Liver (tissue), 9 donors: ENCODE results near the gene RBM27. TPM values are rescaled to one million over a fixed set of nuclear protein-coding genes. Genes with fewer than 3 reads are reported as not detected.
A peak's percentile ranks its signal among the peaks of the same experiment; 100 is the strongest.
"Not testable (repeated sequence)": the region's sequence is repeated elsewhere in the genome, so short reads cannot be mapped to it uniquely, and the experiment has no call there.

Experiments
- DNase-seq: peaks from one replicate; pipeline ENCODE4 v3.0.0-alpha.2; 2017; ENCODE audit warnings: low spot score
- H3K27ac ChIP-seq, 2 donors: one replicate each; pipeline ENCODE4 v1.7.0; 2013; ENCODE audit warnings: inconsistent platforms in 2 of 2, low read length in 2 of 2, control low read depth in 1 of 2, low read depth in 1 of 2, mild to moderate bottlenecking in 1 of 2
- H3K27me3 ChIP-seq, 4 donors: one replicate each; pipeline versions ENCODE4 v1.6.1 to v1.7.0; 2013; ENCODE audit warnings: low read length in 3 of 4, inconsistent platforms in 1 of 4, mild to moderate bottlenecking in 1 of 4, moderate library complexity in 1 of 4; ENCODE audit not compliant: control insufficient read depth in 4 of 4, insufficient read depth in 4 of 4
- H3K36me3 ChIP-seq, 4 donors: one replicate each; pipeline versions ENCODE4 v1.6.1 to v1.7.0; 2013; ENCODE audit warnings: low read length in 3 of 4, mild to moderate bottlenecking in 3 of 4, low read depth in 1 of 4, moderate library complexity in 1 of 4; ENCODE audit not compliant: control insufficient read depth in 4 of 4, insufficient read depth in 3 of 4
- H3K4me1 ChIP-seq, 4 donors: one replicate each; pipeline versions ENCODE4 v1.6.1 to v1.7.0; 2013; ENCODE audit warnings: low read length in 3 of 4, mild to moderate bottlenecking in 3 of 4, moderate library complexity in 1 of 4; ENCODE audit not compliant: control insufficient read depth in 4 of 4, insufficient read depth in 4 of 4
- H3K4me3 ChIP-seq, 3 donors: one replicate each; pipeline versions ENCODE4 v1.6.1 to v1.7.0; 2013; ENCODE audit warnings: low read length in 3 of 3, control low read depth in 1 of 3, low read depth in 1 of 3, mild to moderate bottlenecking in 1 of 3
- H3K9ac ChIP-seq, 2 donors: one replicate each; pipeline ENCODE4 v1.7.0; 2013; ENCODE audit warnings: low read length in 2 of 2, mild to moderate bottlenecking in 2 of 2, moderate library complexity in 2 of 2, control low read depth in 1 of 2, low read depth in 1 of 2
- H3K9me3 ChIP-seq, 4 donors: one replicate each; pipeline versions ENCODE4 v1.6.1 to v1.7.0; 2013; ENCODE audit warnings: low read length in 3 of 4; ENCODE audit not compliant: control insufficient read depth in 4 of 4
- EGR1 ChIP-seq, 2 donors: IDR thresholded peaks; 2 replicates each; pipeline ENCODE4 v1.6.1; 2016 to 2018; ENCODE audit warnings: antibody characterized with exemption in 2 of 2, low read depth in 2 of 2
- HNF4A ChIP-seq, 2 donors: conservative IDR thresholded peaks; 2 replicates each; pipeline ENCODE4 v1.6.1; 2016; ENCODE audit warnings: antibody characterized with exemption in 2 of 2, mild to moderate bottlenecking in 2 of 2
- JUND ChIP-seq, 2 donors: IDR thresholded peaks; 2 replicates each; pipeline ENCODE4 v1.6.1; 2016; ENCODE audit warnings: antibody characterized with exemption in 2 of 2
- NR2F2 ChIP-seq: IDR thresholded peaks from 2 replicates; pipeline ENCODE4 v1.6.1; 2016; ENCODE audit warnings: antibody characterized with exemption
- RXRA ChIP-seq, 2 donors: IDR thresholded peaks; 2 replicates each; pipeline ENCODE4 v1.6.1; 2017 to 2018; ENCODE audit warnings: antibody characterized with exemption in 2 of 2, mild to moderate bottlenecking in 1 of 2
- YY1 ChIP-seq: IDR thresholded peaks from 2 replicates; pipeline ENCODE4 v1.6.1; 2016; ENCODE audit warnings: antibody characterized with exemption, mild to moderate bottlenecking
- WGBS: extraction: QIAGEN DNeasy Blood & Tissue Kit; methylation state at CpG from one replicate; pipeline ENCODE4 v1.1.7; 2013; 5-methylcytosine and 5-hydroxymethylcytosine counted together
- polyA plus RNA-seq, 2 donors: library from polyadenylated mRNA; stranded (reverse) in 1 of 2; unstranded in 1 of 2; fragments of 200-250 nt in 1 of 2; fragments of >200 nt in 1 of 2; fragmentation: Nextera tagmentation in 1 of 2; extraction: Ambion mirVana in 1 of 2; gene quantifications; one replicate each; pipeline versions ENCODE4 v1.2.1 to v1.2.3, GENCODE V29; 2013 to 2015
- total RNA-seq, 2 donors: library from RNA; depleted of rRNA; stranded (reverse); fragments of >200 nt; gene quantifications; one replicate each; pipeline ENCODE4 v1.2.3, GENCODE V29; 2014
- TF ChIP-seq, protein P1 (sequence below): fragments of 150-350 bp; IDR thresholded peaks from 2 replicates; pipeline ENCODE4 v1.5.1; 2017; ENCODE audit warnings: improper control_type of control experiment, low read depth, low read length; ENCODE audit not compliant: missing input control
- TF ChIP-seq, protein P2 (sequence below): IDR thresholded peaks from 2 replicates; pipeline ENCODE4 v1.6.1; 2016; ENCODE audit warnings: antibody characterized with exemption
- TF ChIP-seq, protein P3 (sequence below): IDR thresholded peaks from 2 replicates; pipeline ENCODE4 v1.6.1; 2016; ENCODE audit warnings: antibody characterized with exemption, mild to moderate bottlenecking
- TF ChIP-seq, protein P4 (sequence below): IDR thresholded peaks from 2 replicates; pipeline ENCODE4 v1.6.1; 2016; ENCODE audit warnings: antibody characterized with exemption
- donor health status: healthy.
- donor health status: healthy.
- donor health status: healthy.
- donor health status: healthy.
- donor health status: healthy.

The RBM27 gene
- total and polyA plus RNA-seq, 4 donors = 2.7 to 16.7 (median 9.7) TPM

DNA sequence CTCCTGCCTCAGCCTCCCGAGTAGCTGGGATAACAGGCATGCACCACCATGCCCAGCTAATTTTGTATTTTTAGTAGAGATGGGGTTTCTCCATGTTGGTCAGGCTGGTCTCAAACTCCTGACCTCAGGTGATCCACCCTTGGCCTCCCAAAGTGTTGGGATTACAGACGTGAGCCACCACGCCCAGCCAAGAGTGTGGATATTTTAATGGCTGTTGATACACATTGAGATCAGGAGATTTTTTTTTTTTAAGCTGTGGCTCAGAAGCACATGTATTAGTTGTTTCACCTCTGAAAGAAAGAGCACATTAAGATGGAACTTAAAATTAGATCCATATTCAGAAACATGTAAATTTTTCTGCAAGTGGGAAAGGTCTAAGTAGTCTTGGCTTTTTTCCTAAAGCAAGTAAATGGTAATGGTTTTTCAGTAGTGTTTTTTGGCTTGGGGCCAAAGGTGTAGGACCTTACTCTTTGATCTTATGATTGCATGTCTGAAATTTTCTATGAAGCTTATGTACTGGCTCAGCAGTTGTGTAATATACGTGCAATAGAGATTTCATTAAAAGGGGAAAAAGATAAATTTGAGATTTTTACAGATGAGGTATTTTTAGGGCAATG lies 9.9 kb downstream of the RBM27 start (continued):
- TF ChIP-seq, protein P1, sequence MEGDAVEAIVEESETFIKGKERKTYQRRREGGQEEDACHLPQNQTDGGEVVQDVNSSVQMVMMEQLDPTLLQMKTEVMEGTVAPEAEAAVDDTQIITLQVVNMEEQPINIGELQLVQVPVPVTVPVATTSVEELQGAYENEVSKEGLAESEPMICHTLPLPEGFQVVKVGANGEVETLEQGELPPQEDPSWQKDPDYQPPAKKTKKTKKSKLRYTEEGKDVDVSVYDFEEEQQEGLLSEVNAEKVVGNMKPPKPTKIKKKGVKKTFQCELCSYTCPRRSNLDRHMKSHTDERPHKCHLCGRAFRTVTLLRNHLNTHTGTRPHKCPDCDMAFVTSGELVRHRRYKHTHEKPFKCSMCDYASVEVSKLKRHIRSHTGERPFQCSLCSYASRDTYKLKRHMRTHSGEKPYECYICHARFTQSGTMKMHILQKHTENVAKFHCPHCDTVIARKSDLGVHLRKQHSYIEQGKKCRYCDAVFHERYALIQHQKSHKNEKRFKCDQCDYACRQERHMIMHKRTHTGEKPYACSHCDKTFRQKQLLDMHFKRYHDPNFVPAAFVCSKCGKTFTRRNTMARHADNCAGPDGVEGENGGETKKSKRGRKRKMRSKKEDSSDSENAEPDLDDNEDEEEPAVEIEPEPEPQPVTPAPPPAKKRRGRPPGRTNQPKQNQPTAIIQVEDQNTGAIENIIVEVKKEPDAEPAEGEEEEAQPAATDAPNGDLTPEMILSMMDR = no peak
- TF ChIP-seq, protein P2, sequence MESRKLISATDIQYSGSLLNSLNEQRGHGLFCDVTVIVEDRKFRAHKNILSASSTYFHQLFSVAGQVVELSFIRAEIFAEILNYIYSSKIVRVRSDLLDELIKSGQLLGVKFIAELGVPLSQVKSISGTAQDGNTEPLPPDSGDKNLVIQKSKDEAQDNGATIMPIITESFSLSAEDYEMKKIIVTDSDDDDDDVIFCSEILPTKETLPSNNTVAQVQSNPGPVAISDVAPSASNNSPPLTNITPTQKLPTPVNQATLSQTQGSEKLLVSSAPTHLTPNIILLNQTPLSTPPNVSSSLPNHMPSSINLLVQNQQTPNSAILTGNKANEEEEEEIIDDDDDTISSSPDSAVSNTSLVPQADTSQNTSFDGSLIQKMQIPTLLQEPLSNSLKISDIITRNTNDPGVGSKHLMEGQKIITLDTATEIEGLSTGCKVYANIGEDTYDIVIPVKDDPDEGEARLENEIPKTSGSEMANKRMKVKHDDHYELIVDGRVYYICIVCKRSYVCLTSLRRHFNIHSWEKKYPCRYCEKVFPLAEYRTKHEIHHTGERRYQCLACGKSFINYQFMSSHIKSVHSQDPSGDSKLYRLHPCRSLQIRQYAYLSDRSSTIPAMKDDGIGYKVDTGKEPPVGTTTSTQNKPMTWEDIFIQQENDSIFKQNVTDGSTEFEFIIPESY = no peak
- TF ChIP-seq RXRA (IDR thresholded peaks at IDR 0.05) = peak in 1 of 2 donors; percentile 28
- peak; percentile 66 to 73 for TF ChIP-seq HNF4A (conservative IDR thresholded peaks at IDR 0.05)
- TF ChIP-seq JUND (IDR thresholded peaks at IDR 0.05) = peak in 1 of 2 donors; percentile 17
- TF ChIP-seq NR2F2 = no peak

DNA sequence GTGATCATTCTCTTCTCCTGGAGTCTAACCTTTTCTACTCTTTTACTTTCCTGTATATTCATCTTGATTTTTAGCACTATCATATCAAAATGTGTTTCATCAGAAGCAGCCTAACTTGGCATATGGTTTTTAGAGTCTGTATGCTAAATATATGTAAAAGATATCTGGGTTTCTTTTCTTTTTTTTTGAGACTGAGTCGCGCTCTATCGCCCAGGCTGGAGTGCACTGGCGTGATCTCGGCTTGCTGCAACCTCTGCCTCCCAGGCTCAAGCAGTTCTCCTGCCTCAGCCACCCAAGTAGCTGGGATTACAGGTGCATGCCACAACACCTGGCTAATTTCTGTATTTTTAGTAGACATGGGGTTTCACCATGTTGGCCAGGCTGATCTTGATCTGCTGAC lies 11.5 kb downstream of the RBM27 start:
- H3K9me3 ChIP-seq, H3K36me3 ChIP-seq, H3K4me3 ChIP-seq, H3K9ac ChIP-seq, DNase-seq, H3K27ac ChIP-seq, H3K27me3 ChIP-seq: not testable (repeated sequence)
- peaks cover 0 to 12% (median 2%) of the 10 kb centered on the region in 4 donors for H3K4me1 ChIP-seq
- 99% methylated on average over 5 of the region's 5 CpGs for WGBS

DNA sequence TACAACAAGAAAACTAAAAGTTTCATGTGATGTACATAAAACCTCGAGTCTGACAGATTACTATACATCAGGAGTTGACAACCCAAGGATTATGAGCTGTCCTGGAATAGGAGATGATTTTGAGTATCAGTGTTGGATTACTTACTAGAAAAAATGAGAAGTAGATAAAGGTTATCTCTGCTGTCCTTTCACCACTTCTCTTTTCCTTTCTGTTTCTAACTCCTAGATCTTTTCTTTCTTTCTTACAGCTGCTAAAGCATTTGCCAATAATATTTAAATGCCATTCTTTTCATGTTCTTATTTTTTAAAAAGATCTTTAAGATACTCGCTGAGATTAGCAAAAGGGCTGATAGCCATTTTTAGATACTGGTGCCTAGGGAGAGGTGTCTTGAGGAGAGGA lies 14.8 kb downstream of the RBM27 start:
- no peak for DNase-seq
- no peak overlapping the region for H3K27ac ChIP-seq
- no peak for TF ChIP-seq YY1
- no peak for TF ChIP-seq NR2F2
- TF ChIP-seq, protein P3, sequence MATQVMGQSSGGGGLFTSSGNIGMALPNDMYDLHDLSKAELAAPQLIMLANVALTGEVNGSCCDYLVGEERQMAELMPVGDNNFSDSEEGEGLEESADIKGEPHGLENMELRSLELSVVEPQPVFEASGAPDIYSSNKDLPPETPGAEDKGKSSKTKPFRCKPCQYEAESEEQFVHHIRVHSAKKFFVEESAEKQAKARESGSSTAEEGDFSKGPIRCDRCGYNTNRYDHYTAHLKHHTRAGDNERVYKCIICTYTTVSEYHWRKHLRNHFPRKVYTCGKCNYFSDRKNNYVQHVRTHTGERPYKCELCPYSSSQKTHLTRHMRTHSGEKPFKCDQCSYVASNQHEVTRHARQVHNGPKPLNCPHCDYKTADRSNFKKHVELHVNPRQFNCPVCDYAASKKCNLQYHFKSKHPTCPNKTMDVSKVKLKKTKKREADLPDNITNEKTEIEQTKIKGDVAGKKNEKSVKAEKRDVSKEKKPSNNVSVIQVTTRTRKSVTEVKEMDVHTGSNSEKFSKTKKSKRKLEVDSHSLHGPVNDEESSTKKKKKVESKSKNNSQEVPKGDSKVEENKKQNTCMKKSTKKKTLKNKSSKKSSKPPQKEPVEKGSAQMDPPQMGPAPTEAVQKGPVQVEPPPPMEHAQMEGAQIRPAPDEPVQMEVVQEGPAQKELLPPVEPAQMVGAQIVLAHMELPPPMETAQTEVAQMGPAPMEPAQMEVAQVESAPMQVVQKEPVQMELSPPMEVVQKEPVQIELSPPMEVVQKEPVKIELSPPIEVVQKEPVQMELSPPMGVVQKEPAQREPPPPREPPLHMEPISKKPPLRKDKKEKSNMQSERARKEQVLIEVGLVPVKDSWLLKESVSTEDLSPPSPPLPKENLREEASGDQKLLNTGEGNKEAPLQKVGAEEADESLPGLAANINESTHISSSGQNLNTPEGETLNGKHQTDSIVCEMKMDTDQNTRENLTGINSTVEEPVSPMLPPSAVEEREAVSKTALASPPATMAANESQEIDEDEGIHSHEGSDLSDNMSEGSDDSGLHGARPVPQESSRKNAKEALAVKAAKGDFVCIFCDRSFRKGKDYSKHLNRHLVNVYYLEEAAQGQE = no peak
- TF ChIP-seq, protein P4, sequence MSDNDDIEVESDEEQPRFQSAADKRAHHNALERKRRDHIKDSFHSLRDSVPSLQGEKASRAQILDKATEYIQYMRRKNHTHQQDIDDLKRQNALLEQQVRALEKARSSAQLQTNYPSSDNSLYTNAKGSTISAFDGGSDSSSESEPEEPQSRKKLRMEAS = no peak
- TF ChIP-seq RXRA (IDR thresholded peaks at IDR 0.05) = no peak
- TF ChIP-seq EGR1 (IDR thresholded peaks at IDR 0.05; ENCODE audit: low read depth in 2 of 2) = no peak
- no peak overlapping the region for H3K4me3 ChIP-seq
- H3K4me1 ChIP-seq = peaks cover 0 to 10% (median 2%) of the 10 kb centered on the region in 4 donors
- H3K27me3 ChIP-seq = no peaks in the 10 kb centered on the region
- no peak overlapping the region for H3K9ac ChIP-seq
- H3K36me3 ChIP-seq = peaks cover 0 to 6% (median under 1%) of the 10 kb centered on the region in 4 donors
- H3K9me3 ChIP-seq = no peaks in the 10 kb centered on the region
- 85% methylated on average over 2 of the region's 2 CpGs for WGBS
